CD4-positive, alpha-beta T cell (primary cell): ENCODE measurements around the gene LRRC45. TPM values are rescaled to one million over a fixed set of nuclear protein-coding genes. Genes with fewer than 3 reads are reported as not detected.

Experiments used
- ATAC-seq: fragments of 200-7000 bp; cut with Tn5 transposase; one replicate; pipeline ENCODE4 v1.10.0; 2022; ENCODE audit warnings: mild to moderate bottlenecking; ENCODE audit not compliant: poor library complexity
- CTCF ChIA-PET: fragments of 350-600 bp; sonication (Branson Sonifier 250); formaldehyde crosslinking; loops from one replicate; lab custom pipeline; 2021; ENCODE audit warnings: antibody characterized with exemption, inconsistent platforms; lab: Charles Lee
- POLR2A ChIA-PET: fragments of 350-600 bp; sonication (Branson Sonifier 250); formaldehyde crosslinking; loops from one replicate; lab custom pipeline; 2021; ENCODE audit warnings: antibody characterized with exemption, inconsistent platforms; lab: Charles Lee
- DNase-seq, 14 experiments: peaks; one replicate each; pipeline ENCODE4 v3.0.0-alpha.2; 2013 to 2020; ENCODE audit warnings: mixed read lengths in 2 of 14
- H3K27ac ChIP-seq, 2 donors: one replicate each; pipeline versions ENCODE4 v1.5.1 to v1.7.0; 2013; ENCODE audit warnings: low read length in 2 of 2, low read depth in 1 of 2, mild to moderate bottlenecking in 1 of 2
- H3K27me3 ChIP-seq, 2 experiments: 1 replicate in 1 of 2; 2 replicates in 1 of 2; pipeline versions ENCODE4 v1.6.1 to v1.7.0; 2013; ENCODE audit warnings: low read length in 2 of 2, control low read depth in 1 of 2, mild to moderate bottlenecking in 1 of 2, moderate library complexity in 1 of 2; ENCODE audit not compliant: insufficient read depth in 2 of 2, control insufficient read depth in 1 of 2
- H3K36me3 ChIP-seq: one replicate; pipeline ENCODE4 v1.6.1; 2013; ENCODE audit warnings: low read length, control low read depth; ENCODE audit not compliant: insufficient read depth
- H3K4me1 ChIP-seq: one replicate; pipeline ENCODE4 v1.6.1; 2013; ENCODE audit warnings: low read length, control low read depth; ENCODE audit not compliant: insufficient read depth
- H3K4me3 ChIP-seq: one replicate; pipeline ENCODE4 v1.5.1; 2013; ENCODE audit warnings: mild to moderate bottlenecking, low read length, moderate library complexity
- H3K9me3 ChIP-seq, 2 experiments: 1 replicate in 1 of 2; 2 replicates in 1 of 2; pipeline versions ENCODE4 v1.6.1 to v1.7.0; 2013; ENCODE audit warnings: low read length in 2 of 2, mild to moderate bottlenecking in 2 of 2, control low read depth in 1 of 2, moderate library complexity in 1 of 2; ENCODE audit not compliant: control insufficient read depth in 1 of 2, insufficient read depth in 1 of 2
- H3K27ac Mint-ChIP-seq: one replicate; pipeline ENCODE4 v1.8.0; 2020; ENCODE audit warnings: mixed read lengths
- H3K27me3 Mint-ChIP-seq: one replicate; pipeline ENCODE4 v1.8.0; 2021; ENCODE audit warnings: mixed read lengths
- H3K36me3 Mint-ChIP-seq: one replicate; pipeline ENCODE4 v1.8.0; 2021; ENCODE audit warnings: low read depth, mixed read lengths
- H3K4me1 Mint-ChIP-seq: one replicate; pipeline ENCODE4 v1.8.0; 2021; ENCODE audit warnings: low read depth, mixed read lengths
- H3K4me3 Mint-ChIP-seq: one replicate; pipeline ENCODE4 v1.8.0; 2020; ENCODE audit warnings: mild to moderate bottlenecking, mixed read lengths
- H3K9me3 Mint-ChIP-seq: one replicate; pipeline ENCODE4 v1.8.0; 2020; ENCODE audit warnings: mixed read lengths
- CTCF ChIP-seq: fragments of 200-600 bp; IDR thresholded peaks from one replicate; pipeline ENCODE4 v1.8.0; 2022; ENCODE audit warnings: antibody characterized with exemption, mild to moderate bottlenecking
- intact Hi-C, 2 experiments: fragments of 100-400 bp; cut with DNase I in 1 of 2; cut with micrococcal nuclease in 1 of 2; formaldehyde crosslinking; loops; one replicate each; pipeline versions ENCODE4 v1.15.1 to v1.9.0; 2023 to 2025; cut with DNase I, micrococcal nuclease
- total RNA-seq, 174 experiments: library from RNA in 2 of 174; stranded (reverse) in 2 of 174; gene quantifications; one replicate each; pipeline ENCODE4 v1.2.3 and lab custom pipeline; 2021 to 2026

The LRRC45 gene
- total RNA-seq, 2 experiments from 2014 or later: 17.7 to 17.9 TPM

GRCh38 chr17:82018152-82018988 is 4.7 kb upstream of the LRRC45 start:
- no peak overlapping the region for H3K27ac Mint-ChIP-seq
- intact Hi-C loops: no loop called here

GRCh38 chr17:82018989-82019689 is 4.0 kb upstream of the LRRC45 start:
- DNase-seq: no peak
- Histone ChIP-seq H3K27me3 (no peaks in the 10 kb centered on the region), H3K36me3 (peaks cover 11% of the 10 kb centered on the region), H3K4me3 (no peak overlapping the region), H3K4me1 (peaks cover 36% of the 10 kb centered on the region), H3K9me3 (no peaks in the 10 kb centered on the region), H3K27ac (no peak overlapping the region)
- no peak for ATAC-seq
- Mint-ChIP-seq H3K27me3 (no peaks in the 10 kb centered on the region), H3K4me3 (peak overlapping the region; percentile 25), H3K4me1 (peaks cover 20% of the 10 kb centered on the region), H3K9me3 (no peaks in the 10 kb centered on the region), H3K27ac (no peak overlapping the region), H3K36me3 (peaks cover 5% of the 10 kb centered on the region)
- ChIA-PET CTCF (interaction anchor here (0.6 to 6.2 kb wide), 7 partner anchors 9 to 64 kb away, joined by 3 to 174 read pairs (median 3); partner anchors contain the start of gene NOTUM), POLR2A (interaction anchor here (0.7 to 5.0 kb wide), 2 partner anchors 52 to 59 kb away, joined by 3 to 51 read pairs; partner anchors contain the start of gene NOTUM)
- TF ChIP-seq CTCF: no peak
- intact Hi-C loops: no loop called here

More at GRCh38 chr17:82018152-82018988, 4.7 kb upstream of the LRRC45 start:
- TF ChIP-seq CTCF: no peak
- no peak overlapping the region for H3K4me3 ChIP-seq
- ATAC-seq: no peak
- H3K9me3 ChIP-seq: no peaks in the 10 kb centered on the region
- H3K27ac ChIP-seq: no peak overlapping the region
- H3K4me1 ChIP-seq: peaks cover 29% of the 10 kb centered on the region
- Mint-ChIP-seq H3K9me3 (no peaks in the 10 kb centered on the region), H3K36me3 (peaks cover 5% of the 10 kb centered on the region), H3K4me3 (peak overlapping the region; percentile 72), H3K27me3 (no peaks in the 10 kb centered on the region), H3K4me1 (peaks cover 16% of the 10 kb centered on the region)
- H3K27me3 ChIP-seq: no peaks in the 10 kb centered on the region
- DNase-seq: no peak
- H3K36me3 ChIP-seq: peaks cover 11% of the 10 kb centered on the region
- CTCF ChIA-PET: interaction anchor here (1.2 to 6.2 kb wide), 2 partner anchors 58 to 59 kb away, joined by 4 to 174 read pairs; partner anchors contain the start of gene NOTUM
- POLR2A ChIA-PET: interaction anchor here (0.7 to 5.0 kb wide), 2 partner anchors 51 to 58 kb away, joined by 3 to 51 read pairs; partner anchors contain the start of gene NOTUM
